ENCODE measurements around the gene KIAA1191.

KIAA1191 gene

GRCh38 chr5:176341325-176342157 lies 20.0 kb downstream of the KIAA1191 start:
- TF ChIP-seq SIN3A (IDR thresholded peaks at IDR 0.05; ENCODE audit: borderline replicate concordance, insufficient read depth, low read length) (no peak), FOXP2 (optimal IDR thresholded peaks at IDR 0.05; ENCODE audit: borderline replicate concordance, extremely low read depth, extremely low read length, insufficient read depth) (no peak), POLR2AphosphoS5 (IDR thresholded peaks at IDR 0.05; ENCODE audit: low read depth, low read length) (no peak), REST (IDR thresholded peaks at IDR 0.05; ENCODE audit: insufficient read depth in 1 of 2, low read depth in 2 of 2, low read length in 2 of 2) (no peak), TAF1 (IDR thresholded peaks at IDR 0.05; ENCODE audit: borderline replicate concordance, insufficient read depth, low read length) (no peak)

GRCh38 chr5:176339304-176339703 lies 22.3 kb downstream of the KIAA1191 start:
- no peak for TF ChIP-seq FOXP2 (optimal IDR thresholded peaks at IDR 0.05; ENCODE audit: borderline replicate concordance, extremely low read depth, extremely low read length, insufficient read depth)
- no peak for TF ChIP-seq REST (IDR thresholded peaks at IDR 0.05; ENCODE audit: insufficient read depth in 1 of 2, low read depth in 2 of 2, low read length in 2 of 2)
- TF ChIP-seq TAF1 (IDR thresholded peaks at IDR 0.05; ENCODE audit: borderline replicate concordance, insufficient read depth, low read length): no peak
- TF ChIP-seq SIN3A (IDR thresholded peaks at IDR 0.05; ENCODE audit: borderline replicate concordance, insufficient read depth, low read length): no peak
- no peak for TF ChIP-seq POLR2AphosphoS5 (IDR thresholded peaks at IDR 0.05; ENCODE audit: low read depth, low read length)

- TF ChIP-seq SIN3A (IDR thresholded peaks at IDR 0.05; ENCODE audit: borderline replicate concordance, insufficient read depth, low read length) (no peak), TAF1 (IDR thresholded peaks at IDR 0.05; ENCODE audit: borderline replicate concordance, insufficient read depth, low read length) (no peak)
Measured at GRCh38 chr5:176337913-176338312, 23.7 kb downstream of the KIAA1191 start.

- TF ChIP-seq POLR2AphosphoS5 (IDR thresholded peaks at IDR 0.05; ENCODE audit: low read depth, low read length): no peak
- no peak for TF ChIP-seq SIN3A (IDR thresholded peaks at IDR 0.05; ENCODE audit: borderline replicate concordance, insufficient read depth, low read length)
- no peak for TF ChIP-seq REST (IDR thresholded peaks at IDR 0.05; ENCODE audit: insufficient read depth in 1 of 2, low read depth in 2 of 2, low read length in 2 of 2)
- no peak for TF ChIP-seq TAF1 (IDR thresholded peaks at IDR 0.05; ENCODE audit: borderline replicate concordance, insufficient read depth, low read length)
- TF ChIP-seq FOXP2 (optimal IDR thresholded peaks at IDR 0.05; ENCODE audit: borderline replicate concordance, extremely low read depth, extremely low read length, insufficient read depth): no peak
Measured at GRCh38 chr5:176334031-176334770, 27.4 kb downstream of the KIAA1191 start.

- TF ChIP-seq FOXP2 (optimal IDR thresholded peaks at IDR 0.05; ENCODE audit: borderline replicate concordance, extremely low read depth, extremely low read length, insufficient read depth): no peak
- TF ChIP-seq POLR2AphosphoS5 (IDR thresholded peaks at IDR 0.05; ENCODE audit: low read depth, low read length): no peak
- TF ChIP-seq TAF1 (IDR thresholded peaks at IDR 0.05; ENCODE audit: borderline replicate concordance, insufficient read depth, low read length): no peak
- TF ChIP-seq SIN3A (IDR thresholded peaks at IDR 0.05; ENCODE audit: borderline replicate concordance, insufficient read depth, low read length): no peak
- no peak for TF ChIP-seq REST (IDR thresholded peaks at IDR 0.05; ENCODE audit: insufficient read depth in 1 of 2, low read depth in 2 of 2, low read length in 2 of 2)
Measured at GRCh38 chr5:176320577-176320976, 41.0 kb downstream of the KIAA1191 start.

Data from PFSK-1 (cell line).